CD14-positive monocyte (primary cell): ENCODE measurements around the gene MFSD2B. TPM values are rescaled to one million over a fixed set of nuclear protein-coding genes. Genes with fewer than 3 reads are reported as not detected.

Experiments used
- DNase-seq, 3 donors: peaks; one replicate each; pipeline ENCODE4 v3.0.0-alpha.2; 2011 to 2022
- H2AFZ ChIP-seq: 2 replicates; pipeline ENCODE4 v1.6.0; 2012; ENCODE audit warnings: mild to moderate bottlenecking, low read depth, low read length, inconsistent platforms; ENCODE audit not compliant: insufficient read depth, poor library complexity, severe bottlenecking
- H3K27ac ChIP-seq, 2 donors: 1 replicate in 1 of 2; 2 replicates in 1 of 2; pipeline ENCODE4 v1.5.1; 2012 to 2013; ENCODE audit warnings: low read length in 2 of 2, control low read depth in 1 of 2, inconsistent platforms in 1 of 2, low read depth in 1 of 2, mild to moderate bottlenecking in 1 of 2
- H3K27me3 ChIP-seq, 2 donors: one replicate each; pipeline versions ENCODE4 v1.6.0 to v1.6.1; 2011 to 2013; ENCODE audit warnings: low read length in 2 of 2; ENCODE audit not compliant: control insufficient read depth in 2 of 2, insufficient read depth in 2 of 2
- H3K36me3 ChIP-seq, 2 donors: replicated peaks in 1 of 2; 1 replicate in 1 of 2; 2 replicates in 1 of 2; pipeline versions ENCODE4 v1.5.1 to v1.6.1; 2012 to 2013; ENCODE audit warnings: low read length in 2 of 2, control low read depth in 1 of 2, inconsistent platforms in 1 of 2, mild to moderate bottlenecking in 1 of 2; ENCODE audit not compliant: insufficient read depth in 2 of 2, control insufficient read depth in 1 of 2
- H3K4me1 ChIP-seq, 2 donors: 1 replicate in 1 of 2; 2 replicates in 1 of 2; pipeline versions ENCODE4 v1.5.1 to v1.6.1; 2012 to 2013; ENCODE audit warnings: low read length in 2 of 2, control low read depth in 1 of 2, inconsistent platforms in 1 of 2, mild to moderate bottlenecking in 1 of 2, moderate library complexity in 1 of 2; ENCODE audit not compliant: insufficient read depth in 2 of 2, control insufficient read depth in 1 of 2
- H3K4me2 ChIP-seq: replicated peaks from 2 replicates; pipeline ENCODE3; 2012; ENCODE audit warnings: low read length, moderate library complexity, mild to moderate bottlenecking; ENCODE audit not compliant: poor library complexity, severe bottlenecking; ENCODE audit errors: extremely low read depth
- H3K4me3 ChIP-seq, 3 experiments: fragments of 200-600 bp in 1 of 3; sonication (generic) in 1 of 3; replicated peaks in 1 of 3; 1 replicate in 2 of 3; 2 replicates in 1 of 3; pipeline ENCODE4 v1.5.1; 2011 to 2013; ENCODE audit warnings: low read length in 3 of 3, mild to moderate bottlenecking in 3 of 3, control low read depth in 2 of 3, low read depth in 2 of 3, inconsistent platforms in 1 of 3, moderate library complexity in 1 of 3
- H3K79me2 ChIP-seq: 2 replicates; pipeline ENCODE4 v1.6.0; 2012; ENCODE audit warnings: mild to moderate bottlenecking, control low read depth, inconsistent platforms, low read length, moderate library complexity; ENCODE audit not compliant: insufficient read depth
- H3K9ac ChIP-seq: 2 replicates; pipeline ENCODE4 v1.6.0; 2017; ENCODE audit warnings: low read length, mild to moderate bottlenecking; ENCODE audit not compliant: insufficient read depth, poor library complexity, severe bottlenecking
- H3K9me3 ChIP-seq, 2 donors: replicated peaks in 1 of 2; 1 replicate in 1 of 2; 2 replicates in 1 of 2; pipeline versions ENCODE4 v1.5.1 to v1.6.1; 2012 to 2013; ENCODE audit warnings: low read length in 2 of 2, control low read depth in 1 of 2; ENCODE audit not compliant: control insufficient read depth in 1 of 2, insufficient read depth in 1 of 2
- H4K20me1 ChIP-seq: 2 replicates; pipeline ENCODE4 v1.6.0; 2012; ENCODE audit warnings: mild to moderate bottlenecking, low read length, control low read depth, moderate library complexity; ENCODE audit not compliant: insufficient read depth
- H3K27ac Mint-ChIP-seq, 7 donors: one replicate each; pipeline ENCODE4 v1.8.0; 2020; ENCODE audit warnings: mild to moderate bottlenecking in 7 of 7, mixed read lengths in 7 of 7, moderate library complexity in 6 of 7, inconsistent platforms in 2 of 7
- H3K27me3 Mint-ChIP-seq, 3 donors: one replicate each; pipeline ENCODE4 v1.8.0; 2021 to 2022; ENCODE audit warnings: low read depth in 3 of 3, mild to moderate bottlenecking in 3 of 3, mixed read lengths in 3 of 3, moderate library complexity in 3 of 3, inconsistent platforms in 1 of 3
- H3K36me3 Mint-ChIP-seq, 2 donors: one replicate each; pipeline ENCODE4 v1.8.0; 2020; ENCODE audit warnings: mixed read lengths in 2 of 2, inconsistent platforms in 1 of 2, mild to moderate bottlenecking in 1 of 2
- H3K4me1 Mint-ChIP-seq: one replicate; pipeline ENCODE4 v1.8.0; 2020; ENCODE audit warnings: mild to moderate bottlenecking, mixed read lengths
- H3K4me3 Mint-ChIP-seq, 2 donors: one replicate each; pipeline ENCODE4 v1.8.0; 2020; ENCODE audit warnings: mild to moderate bottlenecking in 2 of 2, mixed read lengths in 2 of 2, moderate library complexity in 1 of 2
- H3K9me3 Mint-ChIP-seq, 7 donors: one replicate each; pipeline ENCODE4 v1.8.0; 2020 to 2022; ENCODE audit warnings: mixed read lengths in 7 of 7, mild to moderate bottlenecking in 6 of 7, moderate library complexity in 6 of 7, inconsistent platforms in 2 of 7
- WGBS: methylation state at CpG from one replicate; pipeline ENCODE4 v1.1.5; 2013; ENCODE audit warnings: missing lambda C conversion rate; ENCODE audit not compliant: insufficient coverage; 5-methylcytosine and 5-hydroxymethylcytosine counted together
- intact Hi-C, 2 donors: fragments of 100-400 bp; cut with micrococcal nuclease; formaldehyde crosslinking; loops; one replicate each; pipeline versions ENCODE4 v1.15.0 to v1.15.1; 2023
- polyA plus RNA-seq, 3 donors: library from polyadenylated mRNA; depleted of rRNA in 1 of 3; unstranded in 2 of 3; stranded (reverse) in 1 of 3; fragments of 300-500 nt in 2 of 3; fragments of >200 nt in 1 of 3; fragmentation: Illumina TruSeq in 2 of 3; gene quantifications; 1 replicate in 2 of 3; 2 replicates in 1 of 3; pipeline ENCODE4 v1.2.3, GENCODE V29; 2012 to 2021
- TF ChIP-seq, protein P1 (sequence below): fragments of 200-600 bp; IDR thresholded peaks from one replicate; pipeline ENCODE4 v1.8.0; 2022; ENCODE audit warnings: antibody characterized with exemption, mild to moderate bottlenecking

The MFSD2B gene
- polyA plus RNA-seq, 3 donors: 0.03 to 0.46 TPM; not detected in 1

DNA sequence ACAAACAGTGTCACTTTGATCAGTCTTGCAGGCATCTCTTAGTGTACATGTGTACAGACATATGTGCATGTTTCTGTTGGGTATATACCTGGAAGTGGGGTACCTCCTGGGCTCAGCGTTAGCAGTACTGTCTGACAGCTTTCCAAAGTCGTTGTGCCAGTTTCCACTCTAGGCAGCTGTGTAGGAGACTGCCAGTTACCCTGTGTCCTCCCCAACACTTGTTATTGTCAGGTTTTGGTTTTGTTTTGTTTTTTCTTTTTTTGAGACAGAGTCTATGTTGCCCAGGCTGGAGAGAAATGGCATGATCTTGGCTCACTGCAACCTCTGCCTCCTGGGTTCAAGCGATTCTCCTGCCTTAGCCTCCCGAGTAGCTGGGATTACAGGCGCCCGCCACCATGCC is 45.9 kb downstream of the MFSD2B start:
- H3K36me3 Mint-ChIP-seq: no peaks in the 10 kb centered on the region
- Histone ChIP-seq H3K4me1 (no peaks in the 10 kb centered on the region), H3K36me3 (no peaks in the 10 kb centered on the region), H3K27ac (no peak overlapping the region), H3K4me3 (no peak overlapping the region), H3K9me3 (no peaks in the 10 kb centered on the region), H3K79me2 (no peaks in the 10 kb centered on the region), H3K4me2 (no peak overlapping the region), H2AFZ (no peak overlapping the region), H3K27me3 (no peaks in the 10 kb centered on the region), H3K9ac (no peak overlapping the region), H4K20me1 (no peaks in the 10 kb centered on the region)
- TF ChIP-seq, protein P1, sequence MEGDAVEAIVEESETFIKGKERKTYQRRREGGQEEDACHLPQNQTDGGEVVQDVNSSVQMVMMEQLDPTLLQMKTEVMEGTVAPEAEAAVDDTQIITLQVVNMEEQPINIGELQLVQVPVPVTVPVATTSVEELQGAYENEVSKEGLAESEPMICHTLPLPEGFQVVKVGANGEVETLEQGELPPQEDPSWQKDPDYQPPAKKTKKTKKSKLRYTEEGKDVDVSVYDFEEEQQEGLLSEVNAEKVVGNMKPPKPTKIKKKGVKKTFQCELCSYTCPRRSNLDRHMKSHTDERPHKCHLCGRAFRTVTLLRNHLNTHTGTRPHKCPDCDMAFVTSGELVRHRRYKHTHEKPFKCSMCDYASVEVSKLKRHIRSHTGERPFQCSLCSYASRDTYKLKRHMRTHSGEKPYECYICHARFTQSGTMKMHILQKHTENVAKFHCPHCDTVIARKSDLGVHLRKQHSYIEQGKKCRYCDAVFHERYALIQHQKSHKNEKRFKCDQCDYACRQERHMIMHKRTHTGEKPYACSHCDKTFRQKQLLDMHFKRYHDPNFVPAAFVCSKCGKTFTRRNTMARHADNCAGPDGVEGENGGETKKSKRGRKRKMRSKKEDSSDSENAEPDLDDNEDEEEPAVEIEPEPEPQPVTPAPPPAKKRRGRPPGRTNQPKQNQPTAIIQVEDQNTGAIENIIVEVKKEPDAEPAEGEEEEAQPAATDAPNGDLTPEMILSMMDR: no peak
- no peak for DNase-seq
- intact Hi-C loops: no loop called here
- no peak overlapping the region for H3K27ac Mint-ChIP-seq
- peaks cover 0 to 4% (median 2%) of the 10 kb centered on the region in 3 donors for H3K27me3 Mint-ChIP-seq
- no peak overlapping the region for H3K4me3 Mint-ChIP-seq
- 94% methylated on average over 2 of the region's 6 CpGs for WGBS
- H3K4me1 Mint-ChIP-seq: no peaks in the 10 kb centered on the region
- H3K9me3 Mint-ChIP-seq: peaks cover 0 to 4% (median 0%) of the 10 kb centered on the region in 7 donors

DNA sequence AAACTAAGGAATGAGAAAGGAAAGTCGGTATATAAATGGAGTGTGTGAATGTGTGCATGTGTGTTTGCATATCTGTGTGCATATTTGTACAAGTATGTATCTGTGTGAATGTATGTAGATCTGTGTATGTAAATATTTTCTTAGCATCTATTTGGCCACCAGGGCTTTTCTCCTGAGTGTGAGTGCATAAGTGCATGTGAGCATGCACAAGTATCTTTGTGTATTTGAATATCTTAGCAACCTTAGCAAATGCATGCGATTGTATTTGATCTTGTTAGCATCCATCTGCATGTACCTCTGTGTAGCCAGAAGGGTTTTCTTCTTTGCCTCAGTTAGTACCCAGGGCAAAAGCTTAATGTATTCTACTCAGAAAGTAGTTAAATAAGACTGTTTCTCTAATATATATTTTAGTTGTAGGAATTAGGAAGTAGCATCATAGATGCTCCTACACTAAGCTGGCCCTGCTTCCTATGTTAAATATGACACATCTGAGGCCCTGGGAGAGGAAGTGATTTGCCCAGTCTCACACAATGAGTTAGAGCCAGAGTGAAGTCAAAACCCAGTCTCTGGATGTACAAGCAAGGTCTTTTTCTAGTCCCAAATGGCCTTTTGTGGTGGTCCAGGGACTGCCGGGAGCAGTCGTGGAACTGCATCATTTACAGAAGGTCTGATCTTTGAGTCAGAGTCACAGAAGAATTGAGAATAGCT is 48.8 kb downstream of the MFSD2B start:
- Histone ChIP-seq H3K4me3 (no peak overlapping the region), H3K36me3 (no peaks in the 10 kb centered on the region), H3K4me1 (no peaks in the 10 kb centered on the region), H3K4me2 (no peak overlapping the region), H2AFZ (no peak overlapping the region), H3K9ac (no peak overlapping the region), H3K79me2 (no peaks in the 10 kb centered on the region), H4K20me1 (no peaks in the 10 kb centered on the region), H3K9me3 (no peaks in the 10 kb centered on the region), H3K27me3 (no peaks in the 10 kb centered on the region), H3K27ac (no peak overlapping the region)
- peak overlapping the region in 1 of 7 donors; percentile 66 for H3K27ac Mint-ChIP-seq
- H3K36me3 Mint-ChIP-seq: no peaks in the 10 kb centered on the region
- 92% methylated on average over 2 of the region's 4 CpGs for WGBS
- no peak for DNase-seq
- peaks cover 0 to 4% (median 0%) of the 10 kb centered on the region in 7 donors for H3K9me3 Mint-ChIP-seq
- H3K27me3 Mint-ChIP-seq: peaks cover 0 to 2% (median 2%) of the 10 kb centered on the region in 3 donors
- intact Hi-C loops: no loop called here
- TF ChIP-seq, protein P1: no peak
- no peaks in the 10 kb centered on the region for H3K4me1 Mint-ChIP-seq
- no peak overlapping the region for H3K4me3 Mint-ChIP-seq
